PC-9 (cell line): ENCODE measurements around the gene ACER2.

Experiments
- EZH2 ChIP-seq: fragments of 200-600 bp; sonication (generic); IDR thresholded peaks from 2 replicates; pipeline ENCODE4 v1.8.0; 2017; ENCODE audit warnings: antibody characterized with exemption, low read depth
- TF ChIP-seq, protein P1 (sequence below): fragments of 200-600 bp; sonication (generic); conservative IDR thresholded peaks from 2 replicates; pipeline ENCODE4 v1.6.1; 2017; ENCODE audit warnings: mixed run types, antibody characterized with exemption, mild to moderate bottlenecking, moderate library complexity

DNA sequence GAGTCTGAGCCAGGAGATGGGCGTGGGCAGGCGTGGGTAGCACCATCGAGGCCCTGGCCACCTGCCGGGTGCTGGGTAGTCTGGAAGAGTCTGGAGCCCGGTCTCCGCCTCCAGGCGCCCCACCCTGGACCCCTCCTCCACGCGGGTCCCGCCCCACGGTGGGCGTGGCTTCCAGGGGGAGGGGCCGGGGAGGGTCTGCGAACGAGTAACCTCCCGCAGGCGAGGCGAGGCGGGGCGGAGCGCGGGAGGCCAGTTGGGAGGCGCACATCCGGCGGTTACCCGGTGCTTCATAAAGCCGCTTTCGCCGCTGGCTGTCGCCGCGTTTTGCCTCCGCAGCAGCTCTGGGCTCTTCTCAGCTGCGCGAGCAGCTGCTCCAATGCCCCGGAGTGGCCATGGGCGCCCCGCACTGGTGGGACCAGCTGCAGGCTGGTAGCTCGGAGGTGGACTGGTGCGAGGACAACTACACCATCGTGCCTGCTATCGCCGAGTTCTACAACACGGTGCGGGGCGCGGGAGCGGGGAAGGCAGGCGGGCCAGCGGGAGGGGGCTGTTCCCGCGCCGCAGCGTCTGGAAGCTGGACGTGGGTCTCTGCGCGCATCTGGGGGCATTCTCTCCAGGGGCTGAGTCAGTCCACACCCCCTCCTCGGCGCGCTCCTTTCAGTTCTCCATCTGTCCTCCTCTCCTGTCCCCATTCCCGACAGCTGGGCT lies at the start of gene ACER2:
- TF ChIP-seq, protein P1, sequence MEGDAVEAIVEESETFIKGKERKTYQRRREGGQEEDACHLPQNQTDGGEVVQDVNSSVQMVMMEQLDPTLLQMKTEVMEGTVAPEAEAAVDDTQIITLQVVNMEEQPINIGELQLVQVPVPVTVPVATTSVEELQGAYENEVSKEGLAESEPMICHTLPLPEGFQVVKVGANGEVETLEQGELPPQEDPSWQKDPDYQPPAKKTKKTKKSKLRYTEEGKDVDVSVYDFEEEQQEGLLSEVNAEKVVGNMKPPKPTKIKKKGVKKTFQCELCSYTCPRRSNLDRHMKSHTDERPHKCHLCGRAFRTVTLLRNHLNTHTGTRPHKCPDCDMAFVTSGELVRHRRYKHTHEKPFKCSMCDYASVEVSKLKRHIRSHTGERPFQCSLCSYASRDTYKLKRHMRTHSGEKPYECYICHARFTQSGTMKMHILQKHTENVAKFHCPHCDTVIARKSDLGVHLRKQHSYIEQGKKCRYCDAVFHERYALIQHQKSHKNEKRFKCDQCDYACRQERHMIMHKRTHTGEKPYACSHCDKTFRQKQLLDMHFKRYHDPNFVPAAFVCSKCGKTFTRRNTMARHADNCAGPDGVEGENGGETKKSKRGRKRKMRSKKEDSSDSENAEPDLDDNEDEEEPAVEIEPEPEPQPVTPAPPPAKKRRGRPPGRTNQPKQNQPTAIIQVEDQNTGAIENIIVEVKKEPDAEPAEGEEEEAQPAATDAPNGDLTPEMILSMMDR: no peak
- TF ChIP-seq EZH2: no peak
